Measurements from ENCODE around the gene MICU1. TPM values are rescaled to one million over a fixed set of nuclear protein-coding genes. Genes with fewer than 3 reads are reported as not detected.
A peak's percentile ranks its signal among the peaks of the same experiment; 100 is the strongest.

MICU1 gene
- total RNA-seq, 4 donors from 2014 or later: 25.1 to 41.1 (median 34.9) TPM

DNA sequence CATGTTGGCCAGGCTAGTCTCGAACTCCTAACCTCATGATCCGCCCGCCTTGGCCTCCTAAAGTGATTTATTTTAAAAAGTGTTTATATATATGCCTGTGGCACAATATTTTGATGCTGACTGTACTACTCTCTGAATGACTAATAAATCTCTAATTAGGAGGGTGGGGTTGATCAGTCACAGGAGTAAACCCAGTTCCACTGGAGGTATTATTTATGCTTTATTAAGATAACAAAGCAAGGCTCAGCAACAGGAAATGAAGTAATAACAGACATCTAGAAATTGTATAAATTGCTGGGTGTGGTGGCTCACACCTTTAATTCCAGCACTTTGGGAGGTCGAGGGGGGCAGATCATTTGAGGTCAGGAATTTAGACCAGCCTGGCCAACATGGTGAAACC lies 40.0 kb upstream of the MICU1 start:
- 73 to 78% methylated on average over 4 of the region's 4 CpGs for WGBS, 2 donors (ENCODE audit: low coverage in 1 of 2)

DNA sequence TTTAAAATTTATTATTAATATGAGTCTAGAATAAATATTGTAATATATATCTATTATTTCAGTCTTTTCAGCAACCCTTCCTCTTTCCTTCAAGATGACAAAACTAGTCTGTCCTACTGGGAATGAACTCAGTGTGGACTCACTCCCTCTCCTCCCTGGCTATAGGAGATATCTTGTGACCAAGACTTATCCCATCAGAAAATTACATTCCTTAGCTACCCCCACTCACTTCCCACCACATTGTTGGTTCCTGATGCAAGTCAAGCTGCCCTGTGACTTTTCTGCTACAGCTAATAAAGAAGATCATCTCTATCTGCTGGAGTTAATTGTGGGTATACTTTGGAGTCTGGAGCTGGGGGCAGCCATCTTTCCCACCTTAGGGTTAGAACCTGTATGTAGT lies 38.1 kb upstream of the MICU1 start:
- Histone ChIP-seq H3K4me3 (no peak overlapping the region), H3K27ac (no peak overlapping the region), H3K9me3 (no peaks in the 10 kb centered on the region), H3K36me3 (no peaks in the 10 kb centered on the region), H3K27me3 (no peaks in the 10 kb centered on the region), H3K4me1 (peaks cover 0 to 21% (median 0%) of the 10 kb centered on the region in 4 donors)
- in situ Hi-C loops (cut with MboI; ENCODE audit: low pct_ligation_motif_present in 1 of 4, low pct_unique_long_range_greater_than_20kb in 1 of 4, low sequenced_read_pairs in 3 of 4) (no loop called here), intact Hi-C loops (cut with DNase I; ENCODE audit: low total_unique reads) (no loop called here)
- DNase-seq: no peak
- TF ChIP-seq POLR2A (IDR thresholded peaks at IDR 0.05) (no peak), EP300 (IDR thresholded peaks at IDR 0.05; ENCODE audit: low read depth) (no peak), POLR2AphosphoS5 (IDR thresholded peaks at IDR 0.05) (no peak)
- TF ChIP-seq, protein P1, sequence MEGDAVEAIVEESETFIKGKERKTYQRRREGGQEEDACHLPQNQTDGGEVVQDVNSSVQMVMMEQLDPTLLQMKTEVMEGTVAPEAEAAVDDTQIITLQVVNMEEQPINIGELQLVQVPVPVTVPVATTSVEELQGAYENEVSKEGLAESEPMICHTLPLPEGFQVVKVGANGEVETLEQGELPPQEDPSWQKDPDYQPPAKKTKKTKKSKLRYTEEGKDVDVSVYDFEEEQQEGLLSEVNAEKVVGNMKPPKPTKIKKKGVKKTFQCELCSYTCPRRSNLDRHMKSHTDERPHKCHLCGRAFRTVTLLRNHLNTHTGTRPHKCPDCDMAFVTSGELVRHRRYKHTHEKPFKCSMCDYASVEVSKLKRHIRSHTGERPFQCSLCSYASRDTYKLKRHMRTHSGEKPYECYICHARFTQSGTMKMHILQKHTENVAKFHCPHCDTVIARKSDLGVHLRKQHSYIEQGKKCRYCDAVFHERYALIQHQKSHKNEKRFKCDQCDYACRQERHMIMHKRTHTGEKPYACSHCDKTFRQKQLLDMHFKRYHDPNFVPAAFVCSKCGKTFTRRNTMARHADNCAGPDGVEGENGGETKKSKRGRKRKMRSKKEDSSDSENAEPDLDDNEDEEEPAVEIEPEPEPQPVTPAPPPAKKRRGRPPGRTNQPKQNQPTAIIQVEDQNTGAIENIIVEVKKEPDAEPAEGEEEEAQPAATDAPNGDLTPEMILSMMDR (IDR thresholded peaks at IDR 0.05): no peak

More for the DNA sequence above, 40.0 kb upstream of the MICU1 start:
- Histone ChIP-seq H3K27me3 (no peaks in the 10 kb centered on the region), H3K4me3 (no peak overlapping the region), H3K4me1 (peaks cover 0 to 17% (median 0%) of the 10 kb centered on the region in 4 donors), H3K27ac (no peak overlapping the region), H3K9me3 (no peaks in the 10 kb centered on the region), H3K36me3 (no peaks in the 10 kb centered on the region)
- DNase-seq: no peak
- TF ChIP-seq EP300 (IDR thresholded peaks at IDR 0.05; ENCODE audit: low read depth) (no peak), POLR2A (IDR thresholded peaks at IDR 0.05) (no peak), POLR2AphosphoS5 (IDR thresholded peaks at IDR 0.05) (no peak)
- TF ChIP-seq, protein P1 (IDR thresholded peaks at IDR 0.05): no peak
- intact Hi-C loops (cut with DNase I; ENCODE audit: low total_unique reads) (no loop called here), in situ Hi-C loops (cut with MboI; ENCODE audit: low pct_ligation_motif_present in 1 of 4, low pct_unique_long_range_greater_than_20kb in 1 of 4, low sequenced_read_pairs in 3 of 4) (no loop called here)

DNA sequence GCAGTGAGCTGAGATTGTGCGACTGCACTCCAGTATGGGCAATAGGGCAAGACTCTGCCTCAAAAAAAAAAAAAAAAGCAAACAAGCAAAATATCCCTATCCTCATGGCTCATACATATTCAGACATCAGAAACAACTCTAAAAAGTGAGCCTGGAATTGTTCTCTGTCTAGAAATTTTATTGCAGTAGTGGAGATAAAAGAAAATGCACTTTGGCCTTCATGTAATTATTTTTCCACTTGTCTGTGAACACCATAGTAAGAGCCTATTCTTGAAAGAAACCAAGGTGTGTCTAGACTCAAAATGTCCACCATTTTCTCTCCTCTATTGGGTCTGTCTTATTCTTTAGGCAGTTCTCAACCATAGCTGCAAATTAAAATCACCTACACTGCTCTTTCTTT lies 35.6 kb upstream of the MICU1 start:
- WGBS, 2 donors (ENCODE audit: low coverage in 1 of 2): 40 to 43% methylated on average over 1 of the region's 1 CpG
- peak overlapping the region; percentile 30 to 58 (median 52) for H3K27ac ChIP-seq
- no peak for DNase-seq

DNA sequence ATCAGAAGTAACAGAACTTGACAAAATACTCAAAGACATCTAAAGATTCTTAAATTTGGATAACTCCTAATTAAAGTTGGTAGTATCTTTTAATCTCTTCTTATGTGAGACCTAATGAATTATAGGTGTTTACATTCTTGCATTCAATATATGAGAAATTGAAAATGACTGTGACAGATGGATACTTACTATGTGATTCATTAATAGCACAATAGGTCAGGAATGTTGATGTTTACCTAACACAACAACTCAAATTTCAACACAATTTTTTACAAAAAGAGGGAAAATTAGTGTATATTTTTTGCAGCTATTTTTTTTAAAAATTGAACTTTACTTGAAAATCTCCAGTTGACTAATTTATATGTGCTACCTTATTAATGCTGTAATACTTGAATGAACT lies 34.3 kb upstream of the MICU1 start:
- TF ChIP-seq, protein P1 (IDR thresholded peaks at IDR 0.05): no peak
- no peak for TF ChIP-seq EP300 (IDR thresholded peaks at IDR 0.05; ENCODE audit: low read depth)
- TF ChIP-seq POLR2A (IDR thresholded peaks at IDR 0.05): no peak
- no peak for TF ChIP-seq POLR2AphosphoS5 (IDR thresholded peaks at IDR 0.05)
- Histone ChIP-seq H3K27me3 (no peaks in the 10 kb centered on the region), H3K4me3 (no peak overlapping the region), H3K4me1 (peaks cover 0 to 10% (median 0%) of the 10 kb centered on the region in 4 donors), H3K36me3 (no peaks in the 10 kb centered on the region), H3K9me3 (no peaks in the 10 kb centered on the region), H3K27ac (no peak overlapping the region)
- in situ Hi-C loops (cut with MboI; ENCODE audit: low pct_ligation_motif_present in 1 of 4, low pct_unique_long_range_greater_than_20kb in 1 of 4, low sequenced_read_pairs in 3 of 4): no loop called here
- no peak for DNase-seq
- intact Hi-C loops (cut with DNase I; ENCODE audit: low total_unique reads): no loop called here

More for the DNA sequence above, 35.6 kb upstream of the MICU1 start:
- H3K27me3 ChIP-seq: no peaks in the 10 kb centered on the region
- no peaks in the 10 kb centered on the region for H3K36me3 ChIP-seq
- H3K9me3 ChIP-seq: no peaks in the 10 kb centered on the region
- peaks cover 0 to 11% (median 0%) of the 10 kb centered on the region in 4 donors for H3K4me1 ChIP-seq
- in situ Hi-C loops (cut with MboI; ENCODE audit: low pct_ligation_motif_present in 1 of 4, low pct_unique_long_range_greater_than_20kb in 1 of 4, low sequenced_read_pairs in 3 of 4): no loop called here
- intact Hi-C loops (cut with DNase I; ENCODE audit: low total_unique reads): no loop called here
- H3K4me3 ChIP-seq: no peak overlapping the region
- TF ChIP-seq EP300 (IDR thresholded peaks at IDR 0.05; ENCODE audit: low read depth): no peak
- TF ChIP-seq, protein P1 (IDR thresholded peaks at IDR 0.05): peak in 2 of 5 experiments; percentile 29 to 36

Measured in transverse colon (tissue), 4 donors.